Loucy (cell line): ENCODE results near the gene TAS1R1.
"Not testable (repeated sequence)": the region's sequence is repeated elsewhere in the genome, so short reads cannot be mapped to it uniquely, and the experiment has no call there.

Experiments
- H2AFZ ChIP-seq: fragments of 200-600 bp; sonication (generic); 2 replicates; pipeline ENCODE4 v1.6.0; 2016; ENCODE audit warnings: antibody characterized with exemption, mild to moderate bottlenecking, low read length, moderate library complexity
- H3F3A ChIP-seq: fragments of 200-600 bp; 2 replicates; pipeline ENCODE4 v1.6.0; 2016; ENCODE audit warnings: antibody characterized with exemption, low read depth, mild to moderate bottlenecking
- H3K27me3 ChIP-seq: fragments of 200-600 bp; sonication (generic); 2 replicates; pipeline ENCODE4 v1.6.1; 2014; ENCODE audit warnings: low read length, mild to moderate bottlenecking; ENCODE audit not compliant: insufficient read depth, poor library complexity, severe bottlenecking
- H3K36me3 ChIP-seq: fragments of 200-600 bp; sonication (generic); 2 replicates; pipeline ENCODE4 v1.6.1; 2016; ENCODE audit warnings: low read length; ENCODE audit not compliant: insufficient read depth
- H3K4me1 ChIP-seq: fragments of 200-600 bp; sonication (generic); 2 replicates; pipeline ENCODE4 v1.5.1; 2014; ENCODE audit warnings: low read length, mild to moderate bottlenecking; ENCODE audit not compliant: insufficient read depth, poor library complexity, severe bottlenecking
- H3K4me2 ChIP-seq: fragments of 200-600 bp; sonication (generic); 2 replicates; pipeline ENCODE4 v1.6.0; 2014; ENCODE audit warnings: antibody characterized with exemption, low read length, low read depth, mild to moderate bottlenecking; ENCODE audit not compliant: poor library complexity, severe bottlenecking
- H3K4me3 ChIP-seq: fragments of 200-600 bp; sonication (generic); 2 replicates; pipeline ENCODE4 v1.5.1; 2014; ENCODE audit warnings: low read length, mild to moderate bottlenecking, mixed read lengths; ENCODE audit not compliant: poor library complexity, severe bottlenecking
- H3K79me2 ChIP-seq: fragments of 200-600 bp; sonication (generic); 2 replicates; pipeline ENCODE4 v1.6.1; 2014; ENCODE audit warnings: low read length; ENCODE audit not compliant: insufficient read depth
- H3K9ac ChIP-seq: fragments of 200-600 bp; sonication (generic); 2 replicates; pipeline ENCODE4 v1.6.0; 2014; ENCODE audit warnings: mild to moderate bottlenecking, low read depth, low read length, moderate library complexity; ENCODE audit not compliant: poor library complexity, severe bottlenecking
- H3K9me2 ChIP-seq: fragments of 200-600 bp; sonication (generic); replicated peaks from 2 replicates; pipeline ENCODE4 v1.6.1; 2016; ENCODE audit warnings: low read depth, low read length, mixed read lengths
- H3K9me3 ChIP-seq: fragments of 200-600 bp; sonication (generic); 2 replicates; pipeline ENCODE4 v1.6.1; 2014; ENCODE audit warnings: mild to moderate bottlenecking, antibody characterized with exemption, low read length, low read depth; ENCODE audit not compliant: insufficient read depth
- H4K20me1 ChIP-seq: fragments of 200-600 bp; sonication (generic); 2 replicates; pipeline ENCODE4 v1.6.0; 2014; ENCODE audit warnings: antibody characterized with exemption, low read length, mild to moderate bottlenecking; ENCODE audit not compliant: insufficient read depth, poor library complexity, severe bottlenecking
- CTCF ChIP-seq: fragments of 200-600 bp; sonication (generic); conservative IDR thresholded peaks from 2 replicates; pipeline ENCODE4 v1.5.1; 2014; ENCODE audit warnings: mild to moderate bottlenecking, antibody characterized with exemption, low read length
- EZH2phosphoT487 ChIP-seq: fragments of 200-600 bp; IDR thresholded peaks from 2 replicates; pipeline ENCODE4 v1.6.1; 2018; ENCODE audit warnings: antibody characterized with exemption, mild to moderate bottlenecking, moderate library complexity, borderline replicate concordance

Gene TAS1R1

GRCh38 chr1:6599141-6599975 lies 44.3 kb downstream of the TAS1R1 start:
- Histone ChIP-seq H3K9ac (peak overlapping the region; percentile 74), H3K4me2 (peak overlapping the region; percentile 94), H3K9me2 (no peaks in the 10 kb centered on the region), H2AFZ (no peak overlapping the region), H3K9me3 (no peaks in the 10 kb centered on the region), H4K20me1 (peaks cover 42% of the 10 kb centered on the region), H3K4me3 (peak overlapping the region; percentile 81), H3K36me3 (peaks cover 36% of the 10 kb centered on the region; the same call in 1 of the 2 replicates), H3F3A (0 out of 2 replicates have a peak, but pooled peaks cover 5% of the 10 kb centered on the region), H3K79me2 (peaks cover 69% of the 10 kb centered on the region), H3K27me3 (no peaks in the 10 kb centered on the region), H3K4me1 (peaks cover 28% of the 10 kb centered on the region)
- TF ChIP-seq CTCF (no peak), EZH2phosphoT487 (no peak)

- H3K36me3 ChIP-seq = peaks cover 30% of the 10 kb centered on the region; the same call in 1 of the 2 replicates
- H3K79me2 ChIP-seq = peaks cover 69% of the 10 kb centered on the region
- not testable (repeated sequence) for H2AFZ ChIP-seq, H3K9me3 ChIP-seq, H3K27me3 ChIP-seq, H3K9me2 ChIP-seq, H3F3A ChIP-seq
- H3K4me2 ChIP-seq = peak overlapping the region; percentile 94
- peaks cover 41% of the 10 kb centered on the region for H4K20me1 ChIP-seq
- H3K9ac ChIP-seq = peak overlapping the region; percentile 74
- H3K4me1 ChIP-seq = peaks cover 28% of the 10 kb centered on the region
- peak overlapping the region; percentile 81 for H3K4me3 ChIP-seq
These were observed 44.9 kb downstream of the TAS1R1 start for GRCh38 chr1:6599991-6600390.

GRCh38 chr1:6600410-6601048 lies 45.4 kb downstream of the TAS1R1 start:
- Histone ChIP-seq H3K9me3 (no peaks in the 10 kb centered on the region), H3K4me3 (peak overlapping the region; percentile 81), H3K36me3 (peaks cover 26% of the 10 kb centered on the region; the same call in 1 of the 2 replicates), H3K79me2 (peaks cover 69% of the 10 kb centered on the region), H3K9ac (peak overlapping the region; percentile 74), H3K27me3 (no peaks in the 10 kb centered on the region), H3K9me2 (no peaks in the 10 kb centered on the region), H3F3A (0 out of 2 replicates have a peak, but pooled peaks cover 5% of the 10 kb centered on the region), H2AFZ (peak overlapping the region; percentile 94), H3K4me2 (peak overlapping the region; percentile 94), H3K4me1 (peaks cover 28% of the 10 kb centered on the region), H4K20me1 (peaks cover 36% of the 10 kb centered on the region)
- no peak for TF ChIP-seq CTCF
- TF ChIP-seq EZH2phosphoT487 = no peak
